GM23248 (cell line): ENCODE measurements around the gene PTPN2. TPM values are rescaled to one million over a fixed set of nuclear protein-coding genes. Genes with fewer than 3 reads are reported as not detected.
A peak's percentile ranks its signal among the peaks of the same experiment; 100 is the strongest.

Source experiments
- DNase-seq: peaks from one replicate; pipeline ENCODE4 v3.0.0-alpha.2; 2015
- H2AFZ ChIP-seq: fragments of 200-600 bp; sonication (generic); 2 replicates; pipeline ENCODE4 v1.6.1; 2016; ENCODE audit warnings: antibody characterized with exemption
- H3F3A ChIP-seq: fragments of 200-600 bp; sonication (generic); 2 replicates; pipeline ENCODE4 v1.6.1; 2016; ENCODE audit warnings: mild to moderate bottlenecking, antibody characterized with exemption, mixed run types; ENCODE audit not compliant: insufficient read depth
- H3K27ac ChIP-seq: fragments of 200-600 bp; sonication (generic); 2 replicates; pipeline ENCODE4 v1.5.1; 2016; ENCODE audit warnings: mild to moderate bottlenecking
- H3K27me3 ChIP-seq: fragments of 200-600 bp; sonication (generic); replicated peaks from 2 replicates; pipeline ENCODE4 v1.6.1; 2016; ENCODE audit warnings: mild to moderate bottlenecking; ENCODE audit not compliant: insufficient read depth
- H3K36me3 ChIP-seq: fragments of 200-600 bp; sonication (generic); 2 replicates; pipeline ENCODE4 v1.6.1; 2016; ENCODE audit warnings: low read depth, mild to moderate bottlenecking
- H3K4me1 ChIP-seq: fragments of 200-600 bp; sonication (generic); 2 replicates; pipeline ENCODE4 v1.6.1; 2016; ENCODE audit warnings: mild to moderate bottlenecking; ENCODE audit not compliant: insufficient read depth
- H3K4me2 ChIP-seq: fragments of 200-600 bp; sonication (generic); one replicate; pipeline ENCODE4 v1.6.1; 2016; ENCODE audit warnings: mild to moderate bottlenecking; ENCODE audit not compliant: unreplicated experiment
- H3K4me3 ChIP-seq: fragments of 200-600 bp; sonication (generic); 2 replicates; pipeline ENCODE4 v1.5.1; 2016; ENCODE audit warnings: mild to moderate bottlenecking
- H3K79me2 ChIP-seq: fragments of 200-600 bp; sonication (generic); 2 replicates; pipeline ENCODE4 v1.6.1; 2016; ENCODE audit warnings: mild to moderate bottlenecking; ENCODE audit not compliant: insufficient read depth
- H3K9ac ChIP-seq: fragments of 200-600 bp; sonication (generic); 2 replicates; pipeline ENCODE4 v1.6.1; 2016; ENCODE audit warnings: mild to moderate bottlenecking
- H3K9me2 ChIP-seq: fragments of 200-600 bp; sonication (generic); 2 replicates; pipeline ENCODE4 v1.6.1; 2016; ENCODE audit warnings: mixed run types, mild to moderate bottlenecking, moderate library complexity; ENCODE audit not compliant: insufficient read depth
- H3K9me3 ChIP-seq: fragments of 200-600 bp; sonication (generic); one replicate; pipeline ENCODE4 v1.6.1; 2017; ENCODE audit warnings: low read depth
- H4K20me1 ChIP-seq: fragments of 200-600 bp; sonication (generic); 2 replicates; pipeline ENCODE4 v1.6.0; 2016; ENCODE audit not compliant: insufficient read depth
- EZH2 ChIP-seq: fragments of 200-600 bp; sonication (generic); IDR thresholded peaks from 2 replicates; pipeline ENCODE4 v1.6.1; 2018; ENCODE audit warnings: antibody characterized with exemption, mild to moderate bottlenecking; ENCODE audit not compliant: insufficient read depth, poor library complexity, severe bottlenecking
- EZH2phosphoT487 ChIP-seq: fragments of 200-600 bp; sonication (generic); IDR thresholded peaks from 2 replicates; pipeline ENCODE4 v1.6.1; 2018; ENCODE audit warnings: antibody characterized with exemption, moderate library complexity, mild to moderate bottlenecking, low read depth; ENCODE audit not compliant: insufficient read depth
- WGBS, 2 experiments: methylation state at CpG; one replicate each; pipeline ENCODE4 v1.1.6; 2015 to 2017; ENCODE audit warnings: low lambda C conversion rate in 2 of 2, low coverage in 1 of 2; ENCODE audit errors: missing lambda C conversion rate in 2 of 2; 5-methylcytosine and 5-hydroxymethylcytosine counted together
- in situ Hi-C: fragments of 300-500 bp; cut with MboI; formaldehyde crosslinking; loops from 2 replicates; pipeline ENCODE4 v1.15.0; 2020
- polyA plus RNA-seq: library from polyadenylated mRNA; unstranded; fragments of >200 nt; fragmentation: Nextera tagmentation; extraction: Ambion mirVana; gene quantifications from 2 replicates; pipeline ENCODE4 v1.2.1, GENCODE V29; 2016
- total RNA-seq: library from RNA; depleted of rRNA; stranded (reverse); fragments of >200 nt; shearing (Covaris generic); gene quantifications from 2 replicates; pipeline ENCODE4 v1.2.3, GENCODE V29; 2014

Gene PTPN2
- total and polyA plus RNA-seq, 2 experiments from 2014 or later: 18.4 to 30.5 TPM

DNA sequence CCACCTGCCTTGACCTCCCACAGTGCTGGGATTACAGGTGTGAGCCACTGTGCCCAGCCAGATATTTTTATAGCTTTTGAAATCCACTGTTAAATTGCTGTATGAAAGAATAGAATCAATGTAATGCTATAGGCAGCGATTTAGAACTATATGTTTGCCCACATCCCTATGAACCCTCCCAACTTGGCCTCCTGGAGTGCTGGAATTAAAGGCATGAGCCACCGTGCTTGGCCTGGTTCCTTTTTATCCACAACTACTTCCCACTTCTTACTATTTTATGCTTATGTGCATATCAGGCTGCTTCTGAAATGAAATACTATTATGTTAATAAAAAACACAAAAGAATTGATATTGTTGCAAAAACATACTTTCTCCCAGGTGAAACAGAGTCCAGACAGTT is 11.6 kb upstream of the PTPN2 start:
- H3K79me2 ChIP-seq: no peaks in the 10 kb centered on the region
- H3F3A ChIP-seq: no peaks in the 10 kb centered on the region
- no peaks in the 10 kb centered on the region for H4K20me1 ChIP-seq
- DNase-seq: no peak
- H3K36me3 ChIP-seq: no peaks in the 10 kb centered on the region
- H3K4me3 ChIP-seq: no peak overlapping the region
- no peak overlapping the region for H3K27ac ChIP-seq
- no peaks in the 10 kb centered on the region for H3K9me3 ChIP-seq
- no peaks in the 10 kb centered on the region for H3K4me1 ChIP-seq
- H3K4me2 ChIP-seq: no peak overlapping the region
- no peak overlapping the region for H2AFZ ChIP-seq
- H3K27me3 ChIP-seq: no peaks in the 10 kb centered on the region
- H3K9ac ChIP-seq: no peak overlapping the region
- 96 to 98% methylated on average over 2 of the region's 2 CpGs for WGBS, 2 experiments
- TF ChIP-seq EZH2 (no peak), EZH2phosphoT487 (no peak)
- in situ Hi-C loops: no loop called here
- H3K9me2 ChIP-seq: no peaks in the 10 kb centered on the region

- H3F3A ChIP-seq: no peaks in the 10 kb centered on the region
- H2AFZ ChIP-seq: no peak overlapping the region
- no peak overlapping the region for H3K4me2 ChIP-seq
- no peak overlapping the region for H3K4me3 ChIP-seq
- H3K4me1 ChIP-seq: no peaks in the 10 kb centered on the region
- 97 to 100% methylated on average over 1 of the region's 1 CpG for WGBS, 2 experiments
- in situ Hi-C loops: no loop called here
- no peak overlapping the region for H3K9ac ChIP-seq
- no peak for DNase-seq
- no peak for TF ChIP-seq EZH2
- H3K27me3 ChIP-seq: no peaks in the 10 kb centered on the region
- no peaks in the 10 kb centered on the region for H3K9me2 ChIP-seq
- no peaks in the 10 kb centered on the region for H4K20me1 ChIP-seq
- H3K79me2 ChIP-seq: no peaks in the 10 kb centered on the region
- H3K36me3 ChIP-seq: no peaks in the 10 kb centered on the region
- H3K9me3 ChIP-seq: no peaks in the 10 kb centered on the region
- H3K27ac ChIP-seq: no peak overlapping the region
These were observed 11.0 kb upstream of the PTPN2 start for GRCh38 chr18:12895014-12895413.

DNA sequence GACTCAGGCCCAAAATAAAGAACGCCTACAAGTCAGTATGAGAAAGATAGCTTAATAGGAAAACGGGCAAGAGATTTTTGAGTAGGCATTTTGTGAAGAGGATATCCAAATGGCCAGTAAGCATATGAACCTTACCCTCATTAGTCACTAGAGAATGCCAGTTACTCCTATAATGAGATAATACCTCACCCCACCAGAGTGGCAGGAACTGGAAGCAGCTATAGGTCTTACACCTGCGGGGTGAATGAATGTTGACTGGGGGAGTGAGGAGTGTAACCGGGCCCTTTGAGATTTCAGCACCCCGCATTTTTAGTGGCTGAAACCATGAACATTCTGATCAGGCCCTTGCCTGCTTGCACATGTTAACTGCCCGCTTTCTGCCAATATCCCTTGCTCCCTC is 7.5 kb upstream of the PTPN2 start:
- Histone ChIP-seq H3K4me2 (no peak overlapping the region), H3K27ac (no peak overlapping the region), H4K20me1 (no peaks in the 10 kb centered on the region), H3K27me3 (no peaks in the 10 kb centered on the region), H3K9me3 (no peaks in the 10 kb centered on the region), H3K9ac (no peak overlapping the region), H3K4me1 (no peaks in the 10 kb centered on the region), H3K36me3 (no peaks in the 10 kb centered on the region), H2AFZ (no peak overlapping the region), H3K79me2 (peaks cover 12% of the 10 kb centered on the region; the same call in 1 of the 2 replicates), H3K4me3 (no peak overlapping the region), H3F3A (no peaks in the 10 kb centered on the region), H3K9me2 (no peaks in the 10 kb centered on the region)
- no peak for TF ChIP-seq EZH2phosphoT487
- TF ChIP-seq EZH2: no peak
- no peak for DNase-seq
- in situ Hi-C loops: loop anchor here (5.0 kb wide), 1 partner anchor 144 kb away; no protein-coding TSS in a partner anchor
- WGBS, 2 experiments: 91 to 97% methylated on average over 6 of the region's 6 CpGs

DNA sequence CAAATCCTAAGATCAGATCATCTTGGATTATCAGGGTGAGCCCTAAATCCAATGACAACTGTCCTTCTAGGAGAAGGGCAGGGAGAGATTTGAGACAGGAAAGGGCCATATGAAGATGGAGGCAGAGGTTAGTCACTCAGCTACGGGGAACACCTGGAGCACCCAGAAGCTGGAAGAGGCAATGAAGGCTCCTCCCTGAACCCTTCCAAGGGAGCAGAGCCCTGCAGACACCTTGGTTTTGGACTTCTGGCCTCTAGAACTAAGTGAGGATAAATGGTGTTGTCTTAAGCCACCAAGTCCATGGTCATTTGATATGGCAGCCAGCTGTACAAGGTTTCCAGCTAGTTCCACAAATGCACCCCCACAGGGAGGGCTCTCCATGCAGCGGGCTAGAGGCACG is 6.9 kb upstream of the PTPN2 start:
- H3K9me2 ChIP-seq: no peaks in the 10 kb centered on the region
- no peak for DNase-seq
- H3K4me2 ChIP-seq: no peak overlapping the region
- no peak overlapping the region for H2AFZ ChIP-seq
- WGBS, 2 experiments: 76 to 78% methylated on average over 3 of the region's 3 CpGs
- no peaks in the 10 kb centered on the region for H3K9me3 ChIP-seq
- H3K36me3 ChIP-seq: no peaks in the 10 kb centered on the region
- no peaks in the 10 kb centered on the region for H3K27me3 ChIP-seq
- H3K4me1 ChIP-seq: no peaks in the 10 kb centered on the region
- H3K9ac ChIP-seq: no peak overlapping the region
- H4K20me1 ChIP-seq: no peaks in the 10 kb centered on the region
- in situ Hi-C loops: loop anchor here (5.0 kb wide), 1 partner anchor 144 kb away; no protein-coding TSS in a partner anchor
- H3F3A ChIP-seq: no peaks in the 10 kb centered on the region
- TF ChIP-seq EZH2 (no peak), EZH2phosphoT487 (no peak)
- no peak overlapping the region for H3K27ac ChIP-seq
- peaks cover 15% of the 10 kb centered on the region; the same call in 1 of the 2 replicates for H3K79me2 ChIP-seq
- no peak overlapping the region for H3K4me3 ChIP-seq

- DNase-seq: peak; percentile 37
- no peak overlapping the region for H3K9ac ChIP-seq
- H3K79me2 ChIP-seq: peaks cover 40% of the 10 kb centered on the region
- no peaks in the 10 kb centered on the region for H4K20me1 ChIP-seq
- H3K27me3 ChIP-seq: no peaks in the 10 kb centered on the region
- no peaks in the 10 kb centered on the region for H3K9me2 ChIP-seq
- 64 to 67% methylated on average over 2 of the region's 2 CpGs for WGBS, 2 experiments
- TF ChIP-seq EZH2: no peak
- no peak for TF ChIP-seq EZH2phosphoT487
- no peak overlapping the region for H3K27ac ChIP-seq
- no peak overlapping the region for H3K4me2 ChIP-seq
- no peak overlapping the region for H3K4me3 ChIP-seq
- H3F3A ChIP-seq: peaks cover 12% of the 10 kb centered on the region; the same call in 1 of the 2 replicates
- H3K9me3 ChIP-seq: no peaks in the 10 kb centered on the region
- no peaks in the 10 kb centered on the region for H3K36me3 ChIP-seq
- in situ Hi-C loops: no loop called here
- H2AFZ ChIP-seq: no peak overlapping the region
- H3K4me1 ChIP-seq: peaks cover 15% of the 10 kb centered on the region
These were observed 2.6 kb upstream of the PTPN2 start for GRCh38 chr18:12886498-12887126.
